Activated CD4-positive, alpha-beta T cell treated with anti-CD3 and anti-CD28 coated beads for 4 hours (primary cell): Measurements from ENCODE around the gene MGAT4B.

Experiments used
- DNase-seq, 2 donors: peaks; one replicate each; pipeline ENCODE4 v3.0.0-alpha.2; 2020

Gene MGAT4B

GRCh38 chr5:179805529-179806249, 977 bp downstream of the MGAT4B start:
- no peak for DNase-seq

DNA sequence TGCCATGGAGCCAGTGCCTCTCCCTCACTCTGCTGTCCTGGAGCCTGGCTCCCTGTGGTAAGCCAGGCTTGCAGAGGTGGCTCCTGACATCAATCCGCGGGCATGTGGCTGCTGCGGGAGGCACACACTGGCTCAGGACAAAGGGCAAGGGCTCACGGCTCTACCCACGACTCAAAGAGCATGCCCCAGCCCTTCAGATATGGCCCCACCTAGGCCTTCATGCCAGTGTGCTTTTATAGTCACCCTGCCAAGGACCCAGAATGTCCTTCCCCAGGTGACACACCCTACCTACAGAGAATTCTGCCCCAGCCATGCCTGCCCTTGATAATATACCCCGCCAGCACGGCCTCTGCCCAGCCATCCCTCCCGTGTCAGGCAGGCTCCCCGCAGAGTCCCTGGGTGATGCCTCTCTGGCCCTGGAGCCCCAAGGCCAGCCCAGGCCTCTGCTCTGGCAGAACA, 1.6 kb downstream of the MGAT4B start:
- no peak for DNase-seq

DNA sequence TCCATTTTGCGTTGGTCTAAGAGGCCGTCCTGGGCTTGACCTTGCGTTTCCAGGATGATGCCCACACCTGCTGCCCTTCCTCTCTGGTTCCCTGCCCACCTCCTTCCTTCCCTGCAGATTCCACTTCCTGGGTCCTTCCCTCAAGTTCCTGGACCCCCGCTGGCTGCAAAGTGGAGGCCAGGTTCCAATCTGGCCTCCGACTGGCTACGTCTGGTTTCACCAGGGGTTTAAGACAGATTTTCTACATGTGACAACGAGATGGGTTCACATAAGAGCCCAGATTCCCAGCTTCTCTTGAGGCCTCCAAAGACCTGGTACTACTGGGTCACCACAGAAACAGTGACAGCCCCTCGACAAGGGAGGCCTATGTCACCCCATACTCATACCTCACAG, 2.1 kb downstream of the MGAT4B start:
- no peak for DNase-seq

DNA sequence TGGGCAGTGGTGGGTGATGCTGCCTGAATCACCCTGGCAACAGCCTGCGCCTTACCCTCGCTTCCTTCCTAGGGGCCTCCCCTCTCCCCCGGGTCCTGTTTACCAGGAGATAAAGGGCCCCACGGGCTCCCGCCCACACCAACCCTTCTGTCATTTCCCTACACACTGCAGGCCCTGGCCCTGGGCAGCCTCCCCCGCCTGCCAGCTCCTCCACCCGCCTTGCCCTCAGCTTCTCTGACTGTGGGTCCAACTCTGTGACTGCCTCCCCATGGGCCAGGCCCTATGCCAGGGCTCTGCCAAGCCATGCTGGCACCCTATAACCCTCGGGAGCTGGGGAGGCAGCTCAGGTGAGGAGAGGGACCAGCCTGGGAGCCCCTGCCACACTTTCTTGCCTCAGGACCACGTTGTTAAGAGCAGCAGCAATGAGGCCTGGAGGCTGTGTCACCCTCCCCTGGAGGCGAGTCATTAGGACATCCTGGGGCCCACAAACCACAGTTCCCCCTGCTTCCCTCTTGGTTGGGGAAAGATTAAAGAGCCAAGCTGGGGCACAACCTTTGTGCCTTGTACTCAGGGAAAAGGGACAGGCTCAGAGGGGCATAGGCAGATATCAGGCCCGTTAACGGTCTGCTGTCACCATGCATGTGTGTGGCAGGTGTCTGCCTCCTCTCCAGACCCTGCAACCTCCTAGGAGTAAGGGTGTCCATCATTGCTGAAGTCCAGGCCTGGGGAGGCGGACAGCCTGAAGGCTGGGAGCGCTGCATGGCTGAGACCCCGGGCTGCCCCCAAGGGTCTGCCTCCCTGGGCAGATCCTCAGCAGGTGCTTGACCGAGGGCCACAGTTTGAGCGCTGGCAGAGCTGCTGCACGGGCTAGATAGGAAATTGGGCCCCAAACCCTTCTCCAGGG, 2.8 kb downstream of the MGAT4B start:
- peak in 1 of 2 donors; percentile 42 for DNase-seq

DNA sequence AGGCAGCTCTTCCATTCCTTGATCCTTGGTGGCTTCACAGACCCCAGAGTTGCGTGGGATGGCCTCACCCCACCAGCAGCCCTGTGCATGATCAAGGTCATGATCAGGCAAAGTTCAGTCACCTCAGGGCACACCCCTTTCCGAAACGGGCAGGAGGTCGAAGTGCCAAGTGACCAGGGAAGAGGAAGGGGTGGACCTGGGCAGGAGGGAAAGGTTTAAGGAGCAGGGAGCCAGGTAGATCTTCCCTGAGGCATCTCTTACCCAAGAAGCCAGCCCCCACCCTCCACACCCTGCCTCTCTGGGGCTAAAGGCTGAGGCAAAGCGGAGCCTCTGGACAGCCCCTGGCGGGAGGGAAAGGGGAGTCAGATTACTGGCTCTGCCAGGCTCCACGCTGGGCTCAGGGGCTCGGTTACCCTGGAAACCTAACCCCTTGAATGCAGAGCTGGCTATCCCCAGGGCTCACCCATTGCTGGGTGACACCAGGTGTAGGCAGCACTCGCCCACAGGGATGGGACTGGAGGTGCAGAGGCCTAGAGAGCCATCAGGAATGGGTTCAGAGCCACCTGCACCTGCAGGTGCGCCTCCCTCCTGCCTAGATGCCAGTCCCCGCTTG, 3.6 kb downstream of the MGAT4B start:
- no peak for DNase-seq

GRCh38 chr5:179802207-179802883, 4.3 kb downstream of the MGAT4B start:
- DNase-seq = no peak

DNA sequence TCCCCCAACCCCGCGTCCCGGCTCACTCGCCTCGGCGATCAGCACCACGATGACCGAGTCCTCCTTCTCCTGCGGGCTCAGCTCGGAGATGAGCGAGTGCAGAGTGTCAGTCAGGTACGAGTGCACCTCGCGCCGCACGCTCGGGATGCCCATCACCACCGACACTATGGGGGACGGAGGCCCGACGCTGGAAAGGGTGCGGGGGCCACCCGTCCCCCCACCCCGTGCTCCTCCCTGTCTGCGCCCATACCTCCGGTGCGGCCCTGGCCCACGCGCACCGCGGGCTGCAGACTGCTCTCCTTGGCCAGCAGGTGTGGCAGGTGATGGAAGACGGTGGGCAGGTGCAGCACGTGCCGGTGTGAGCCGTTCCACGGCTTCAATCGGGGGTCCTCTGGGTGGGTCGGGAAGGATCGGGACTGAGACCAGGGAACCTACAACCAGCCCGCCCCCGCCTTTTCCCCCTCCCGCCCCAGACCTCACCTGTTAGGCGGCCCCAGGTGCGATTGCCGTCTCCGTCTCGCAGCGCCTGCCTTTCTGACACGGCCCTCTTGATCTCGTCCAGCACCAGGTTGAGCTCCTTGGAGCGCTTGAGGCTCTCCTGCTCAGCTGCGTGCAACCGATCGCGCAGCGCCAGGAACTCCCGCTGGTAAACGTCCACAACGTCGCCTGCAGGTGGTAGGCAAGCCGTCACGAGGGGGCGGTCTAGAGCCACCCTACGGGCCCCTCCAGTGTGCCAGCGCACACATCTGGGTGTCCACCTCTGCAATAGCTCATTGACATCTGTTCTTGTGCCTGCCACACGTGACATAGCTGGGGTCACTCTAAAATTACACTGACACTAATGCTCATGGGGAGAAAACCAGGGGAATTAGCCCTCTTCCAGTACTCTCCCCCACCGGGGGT, 5.1 kb downstream of the MGAT4B start:
- peak; percentile 79 to 88 for DNase-seq

DNA sequence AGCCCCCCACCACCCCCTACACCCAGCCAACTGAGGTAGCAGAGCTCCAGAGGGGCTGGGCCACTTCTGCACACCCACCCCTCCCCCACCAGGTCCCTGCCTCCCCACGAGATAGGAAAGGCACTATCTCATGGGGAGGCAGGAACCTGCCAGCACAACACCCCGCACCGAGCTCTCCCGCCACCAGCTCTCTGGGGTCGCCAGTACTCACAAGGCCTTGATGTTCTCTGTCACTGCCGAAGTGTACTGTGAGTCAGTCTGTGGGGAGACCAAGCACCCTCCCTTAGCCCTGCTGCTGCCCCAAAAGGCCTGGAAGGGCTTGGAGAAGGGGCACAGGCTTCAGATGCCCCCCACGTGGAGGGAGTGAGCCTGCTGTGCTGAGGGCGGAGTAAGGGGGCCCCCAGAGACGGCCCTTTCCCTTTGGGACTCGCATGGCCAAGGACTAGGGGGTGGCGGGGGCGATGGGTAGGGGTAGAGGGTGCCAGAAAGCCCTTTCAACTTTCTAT, 5.9 kb downstream of the MGAT4B start:
- DNase-seq = no peak

- no peak for DNase-seq
Observed at GRCh38 chr5:179800071-179800695, 6.5 kb downstream of the MGAT4B start.

- DNase-seq = no peak
Observed at GRCh38 chr5:179799644-179799973, 7.1 kb downstream of the MGAT4B start.

DNA sequence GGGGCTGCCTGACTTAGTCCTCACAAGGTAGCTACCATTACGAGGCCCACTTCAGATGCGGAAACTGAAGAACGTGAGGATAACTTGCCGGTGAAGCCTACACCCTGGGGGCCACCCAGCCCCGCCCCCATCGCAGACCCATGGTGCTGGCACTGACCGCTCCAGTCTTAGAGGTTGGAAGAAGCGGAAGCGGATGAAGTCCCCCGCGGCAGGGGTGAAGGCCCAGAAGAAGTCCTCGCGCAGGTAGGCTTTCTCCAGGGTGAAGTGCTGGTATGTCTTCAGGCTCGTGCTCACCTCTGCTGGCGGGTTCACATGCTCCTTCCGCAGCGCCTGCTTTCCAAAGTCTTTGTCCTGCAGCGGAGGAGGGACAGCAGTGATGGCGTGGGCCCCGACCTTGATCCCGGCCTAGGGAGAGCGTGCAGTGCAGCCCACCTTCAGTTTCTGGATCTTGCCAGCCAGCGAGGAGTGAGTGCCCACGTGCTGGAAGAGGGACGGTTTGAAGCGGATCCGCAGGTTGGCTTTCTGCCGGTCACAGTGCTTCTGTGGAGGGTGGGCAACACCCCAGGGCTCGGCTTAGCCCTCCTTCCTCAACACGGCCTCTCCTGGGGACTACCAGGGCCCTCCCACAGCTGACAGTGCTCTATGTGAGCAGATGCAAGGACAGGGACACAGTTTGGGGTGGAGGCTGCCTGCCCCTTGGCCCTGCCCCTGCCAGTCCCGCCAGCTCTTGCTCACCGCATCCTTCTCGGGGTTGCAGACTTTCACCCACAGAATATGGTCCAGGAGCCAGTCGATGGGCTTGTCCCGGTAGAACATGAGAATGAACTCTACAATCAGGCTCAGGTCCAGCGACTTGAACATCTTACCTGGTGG, 7.7 kb downstream of the MGAT4B start:
- no peak for DNase-seq

DNA sequence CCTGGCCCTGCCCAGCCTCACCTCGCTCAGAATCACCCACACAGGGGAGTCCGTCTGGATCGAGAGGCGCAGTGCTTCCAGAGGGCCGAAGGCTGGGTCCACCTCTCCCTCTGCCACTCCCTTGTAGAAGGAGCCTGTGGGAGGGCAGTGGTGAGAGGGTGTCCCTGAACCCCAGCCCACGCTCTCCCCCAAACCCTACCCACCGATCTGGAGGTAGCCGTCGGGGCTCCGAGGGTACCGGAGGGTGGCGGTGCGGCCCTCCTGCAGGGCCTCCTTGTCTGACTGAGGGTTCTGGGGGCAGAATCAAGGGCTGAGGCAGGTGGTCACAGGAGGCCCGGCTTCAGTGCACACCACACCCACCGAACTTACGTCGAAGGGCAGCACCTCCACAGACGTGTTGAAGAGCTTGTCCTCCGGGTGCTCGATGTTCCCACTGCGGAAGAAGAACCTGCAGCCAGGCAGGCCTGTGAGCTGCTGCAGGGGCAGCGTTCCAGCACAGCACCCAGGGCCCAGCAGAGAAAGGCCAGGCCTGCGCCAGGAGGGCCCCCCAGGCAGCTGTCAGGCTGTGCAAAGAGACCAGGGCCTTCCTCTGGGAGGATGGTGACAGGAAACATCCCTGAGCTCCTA, 8.4 kb downstream of the MGAT4B start:
- DNase-seq = no peak

DNA sequence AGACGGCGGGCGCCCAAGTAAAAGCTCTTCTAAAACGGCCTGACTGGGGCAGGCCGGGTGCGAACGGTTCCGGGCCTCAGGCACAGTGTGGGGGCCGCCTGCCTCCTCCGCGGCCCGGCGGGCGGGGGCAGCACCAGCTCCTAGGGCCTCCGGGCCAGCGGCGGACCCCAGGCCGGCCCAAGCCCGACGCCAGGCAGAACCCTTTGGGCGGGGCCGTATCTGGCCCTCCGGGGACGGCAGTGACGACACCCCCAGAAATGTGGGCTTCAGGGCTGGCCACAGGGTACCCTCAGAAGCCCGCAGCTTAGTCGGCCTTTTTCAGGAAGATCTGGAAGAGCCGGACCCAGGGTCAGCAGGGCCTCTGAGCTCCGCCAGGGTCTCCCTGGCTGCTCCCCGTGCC, 8.9 kb downstream of the MGAT4B start:
- DNase-seq = no peak

DNA sequence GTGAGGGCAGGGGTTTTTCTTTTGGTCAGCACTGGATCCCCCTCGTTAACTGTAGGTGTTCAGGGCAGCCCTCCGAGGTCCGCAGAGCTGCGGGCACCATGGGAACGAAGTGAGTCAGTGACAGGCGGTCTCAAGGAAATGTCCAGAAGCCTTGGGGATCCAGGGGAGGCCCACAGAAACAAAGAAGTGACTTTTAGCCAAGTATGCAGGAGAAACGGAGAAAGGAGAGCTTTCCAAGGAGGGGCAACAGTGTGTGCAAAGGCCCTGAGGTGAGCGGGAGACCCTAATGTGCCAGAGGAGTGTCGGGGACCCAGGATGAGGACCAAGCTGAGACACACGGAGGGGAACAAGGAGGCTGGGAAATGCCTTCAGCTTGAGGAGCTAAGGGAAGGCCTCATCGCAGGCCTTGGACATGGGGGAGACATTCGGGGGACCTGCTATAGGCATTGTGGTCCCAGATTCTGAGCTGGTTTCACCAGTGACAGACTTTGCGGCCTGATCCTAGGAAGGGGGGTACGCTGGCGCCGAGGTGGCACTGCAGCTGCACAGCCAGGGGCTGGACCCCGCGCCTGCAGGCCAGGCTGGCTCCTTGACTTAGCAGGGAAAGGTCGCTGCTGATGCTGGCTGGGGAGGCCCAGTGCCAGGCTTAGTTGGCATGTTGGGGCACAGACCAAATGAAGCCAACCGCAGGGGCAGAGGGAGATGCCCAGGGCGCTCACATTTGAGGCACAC, 9.6 kb downstream of the MGAT4B start:
- DNase-seq = no peak

DNA sequence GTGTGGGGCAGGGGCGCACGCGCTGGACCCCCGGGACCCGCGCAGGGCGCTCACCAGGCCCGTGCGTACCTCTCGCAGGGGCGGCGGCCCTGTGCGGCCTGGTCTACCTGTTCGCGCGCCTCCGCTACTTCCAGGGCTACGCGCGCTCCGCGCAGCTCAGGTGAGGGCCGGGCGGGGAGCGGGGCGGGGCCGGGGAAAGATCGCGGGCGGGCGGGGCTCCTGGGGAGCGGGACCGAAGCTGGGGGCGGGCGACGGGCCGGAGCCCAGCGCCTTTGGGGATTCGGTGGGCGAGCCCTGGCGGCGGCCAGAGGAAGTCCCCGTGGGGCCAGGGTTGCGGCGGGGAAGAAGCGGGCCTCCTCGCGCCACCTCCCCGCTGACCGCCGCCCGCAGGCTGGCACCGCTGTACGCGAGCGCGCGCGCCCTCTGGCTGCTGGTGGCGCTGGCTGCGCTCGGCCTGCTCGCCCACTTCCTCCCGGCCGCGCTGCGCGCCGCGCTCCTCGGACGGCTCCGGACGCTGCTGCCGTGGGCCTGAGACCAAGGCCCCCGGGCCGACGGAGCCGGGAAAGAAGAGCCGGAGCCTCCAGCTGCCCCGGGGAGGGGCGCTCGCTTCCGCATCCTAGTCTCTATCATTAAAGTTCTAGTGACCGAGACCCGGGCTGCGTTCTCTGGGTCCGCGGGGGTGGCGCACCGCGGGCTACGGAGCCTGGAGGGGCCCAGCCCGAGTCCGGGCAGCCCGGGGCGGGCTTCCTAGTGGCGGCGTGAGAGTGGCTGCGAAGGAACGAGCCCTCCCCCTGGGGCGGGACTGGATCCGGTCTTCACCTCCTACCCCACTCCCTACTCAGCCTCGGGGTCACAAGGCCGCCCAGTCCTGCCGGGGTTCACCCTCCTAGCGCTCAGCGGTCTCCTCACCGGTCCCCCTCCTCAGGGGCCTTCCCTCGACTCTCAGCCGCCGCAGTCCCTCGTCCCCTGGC, 10.5 kb downstream of the MGAT4B start:
- DNase-seq = peak; percentile 66 to 68

- no peak for DNase-seq
Observed at GRCh38 chr5:179795049-179795862, 11.4 kb downstream of the MGAT4B start.

GRCh38 chr5:179794575-179794974, 12.1 kb downstream of the MGAT4B start:
- no peak for DNase-seq
